Fibroblast of villous mesenchyme (primary cell): ENCODE measurements around the gene ASB2. TPM values are rescaled to one million over a fixed set of nuclear protein-coding genes. Genes with fewer than 3 reads are reported as not detected.

Experiments used
- DNase-seq: peaks from one replicate; pipeline ENCODE4 v3.0.0-alpha.2; 2010; ENCODE audit warnings: low read depth
- H3K4me3 ChIP-seq: 2 replicates; pipeline ENCODE4 v1.5.1; 2011; ENCODE audit warnings: low read depth, mild to moderate bottlenecking, low read length
- CTCF ChIP-seq: IDR thresholded peaks from 2 replicates; pipeline ENCODE4 v1.5.1; 2012; ENCODE audit warnings: low read depth, mild to moderate bottlenecking, low read length; ENCODE audit not compliant: insufficient read depth
- total RNA-seq: library from RNA; depleted of rRNA; stranded (reverse); fragments of >200 nt; gene quantifications from 2 replicates; pipeline ENCODE4 v1.2.3, GENCODE V29; 2012

Gene ASB2
- total RNA-seq, 1 donor: 0.86 TPM

GRCh38 chr14:93959239-93960107, 16.9 kb downstream of the ASB2 start:
- TF ChIP-seq CTCF: no peak
- no peak overlapping the region for H3K4me3 ChIP-seq
- DNase-seq: peak; percentile 75

- no peak overlapping the region for H3K4me3 ChIP-seq
- no peak for DNase-seq
- no peak for TF ChIP-seq CTCF
Measured at GRCh38 chr14:93958567-93959238, 17.7 kb downstream of the ASB2 start.

- TF ChIP-seq CTCF: no peak
- DNase-seq: no peak
- H3K4me3 ChIP-seq: no peak overlapping the region
Measured at GRCh38 chr14:93957751-93958566, 18.4 kb downstream of the ASB2 start.

GRCh38 chr14:93957333-93957710, 19.0 kb downstream of the ASB2 start:
- no peak overlapping the region for H3K4me3 ChIP-seq
- TF ChIP-seq CTCF: no peak

GRCh38 chr14:93956514-93957332, 19.6 kb downstream of the ASB2 start:
- H3K4me3 ChIP-seq: no peak overlapping the region
- DNase-seq: no peak
- TF ChIP-seq CTCF: no peak

More at GRCh38 chr14:93957333-93957710, 19.0 kb downstream of the ASB2 start:
- DNase-seq: no peak
